ENCODE results near the gene SNORC.

SNORC gene

DNA sequence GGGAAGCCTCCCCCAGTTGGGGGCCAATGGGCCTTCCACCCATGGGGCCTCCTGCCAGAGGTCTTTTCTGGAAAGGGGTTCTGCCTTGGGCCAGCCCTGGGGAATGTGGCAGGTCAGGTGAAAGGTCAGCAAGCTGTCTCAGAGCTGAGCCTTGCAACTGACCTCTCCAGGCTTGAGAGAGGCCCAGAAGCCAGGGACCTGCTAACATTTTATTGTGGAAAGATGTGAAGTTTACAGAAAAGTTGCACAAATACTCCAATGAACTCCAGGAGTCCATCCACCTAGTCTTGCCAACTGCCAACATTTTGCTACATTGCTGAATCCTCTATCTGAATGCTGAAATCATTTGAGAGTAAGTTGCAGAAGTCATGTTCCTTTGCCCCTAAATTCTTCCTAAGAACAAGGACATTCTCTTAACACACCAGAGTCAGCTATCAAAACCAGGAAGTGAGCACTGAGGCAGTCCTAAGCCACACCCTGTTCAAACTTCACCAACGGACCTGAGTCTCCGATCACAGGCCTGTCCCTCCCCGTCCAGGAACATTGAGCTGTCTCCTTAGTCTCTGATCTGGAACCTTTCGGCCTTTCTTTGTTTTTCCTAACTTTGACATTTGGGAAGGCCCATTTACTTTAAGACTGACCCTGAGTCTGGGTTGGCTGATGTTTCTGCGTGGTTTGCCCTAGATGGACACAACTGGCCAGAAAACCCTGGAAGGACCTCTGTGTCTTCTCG lies 4.0 kb downstream of the SNORC start:
- Histone ChIP-seq H3F3A (ENCODE audit: insufficient read depth, low read length) (no peaks in the 10 kb centered on the region), H3K4me3 (ENCODE audit: low read depth, low read length, poor library complexity, severe bottlenecking) (no peak overlapping the region), H3K9me2 (ENCODE audit: low read depth, low read length) (no peaks in the 10 kb centered on the region), H3K9me3 (ENCODE audit: low read length) (no peaks in the 10 kb centered on the region), H3K79me2 (ENCODE audit: insufficient read depth, low read length) (no peaks in the 10 kb centered on the region), H3K27me3 (ENCODE audit: insufficient read depth, low read length) (no peaks in the 10 kb centered on the region; the same call in 1 of the 2 replicates), H3K36me3 (ENCODE audit: insufficient read depth, low read length) (no peaks in the 10 kb centered on the region), H3K9ac (ENCODE audit: low read length) (no peak overlapping the region), H3K4me2 (ENCODE audit: low read length) (no peak overlapping the region), H3K4me1 (ENCODE audit: insufficient read depth, low read length, severe bottlenecking) (no peaks in the 10 kb centered on the region), H2AFZ (ENCODE audit: low read length) (no peak overlapping the region), H4K20me1 (ENCODE audit: insufficient read depth, low read length) (no peaks in the 10 kb centered on the region), H3K27ac (ENCODE audit: low read depth, low read length, poor library complexity, severe bottlenecking) (no peak overlapping the region)
- TF ChIP-seq, protein P1, sequence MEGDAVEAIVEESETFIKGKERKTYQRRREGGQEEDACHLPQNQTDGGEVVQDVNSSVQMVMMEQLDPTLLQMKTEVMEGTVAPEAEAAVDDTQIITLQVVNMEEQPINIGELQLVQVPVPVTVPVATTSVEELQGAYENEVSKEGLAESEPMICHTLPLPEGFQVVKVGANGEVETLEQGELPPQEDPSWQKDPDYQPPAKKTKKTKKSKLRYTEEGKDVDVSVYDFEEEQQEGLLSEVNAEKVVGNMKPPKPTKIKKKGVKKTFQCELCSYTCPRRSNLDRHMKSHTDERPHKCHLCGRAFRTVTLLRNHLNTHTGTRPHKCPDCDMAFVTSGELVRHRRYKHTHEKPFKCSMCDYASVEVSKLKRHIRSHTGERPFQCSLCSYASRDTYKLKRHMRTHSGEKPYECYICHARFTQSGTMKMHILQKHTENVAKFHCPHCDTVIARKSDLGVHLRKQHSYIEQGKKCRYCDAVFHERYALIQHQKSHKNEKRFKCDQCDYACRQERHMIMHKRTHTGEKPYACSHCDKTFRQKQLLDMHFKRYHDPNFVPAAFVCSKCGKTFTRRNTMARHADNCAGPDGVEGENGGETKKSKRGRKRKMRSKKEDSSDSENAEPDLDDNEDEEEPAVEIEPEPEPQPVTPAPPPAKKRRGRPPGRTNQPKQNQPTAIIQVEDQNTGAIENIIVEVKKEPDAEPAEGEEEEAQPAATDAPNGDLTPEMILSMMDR (IDR thresholded peaks at IDR 0.05; ENCODE audit: low read length) = no peak
- no peak for TF ChIP-seq EZH2 (IDR thresholded peaks at IDR 0.05; ENCODE audit: borderline replicate concordance, low read length)

DNA sequence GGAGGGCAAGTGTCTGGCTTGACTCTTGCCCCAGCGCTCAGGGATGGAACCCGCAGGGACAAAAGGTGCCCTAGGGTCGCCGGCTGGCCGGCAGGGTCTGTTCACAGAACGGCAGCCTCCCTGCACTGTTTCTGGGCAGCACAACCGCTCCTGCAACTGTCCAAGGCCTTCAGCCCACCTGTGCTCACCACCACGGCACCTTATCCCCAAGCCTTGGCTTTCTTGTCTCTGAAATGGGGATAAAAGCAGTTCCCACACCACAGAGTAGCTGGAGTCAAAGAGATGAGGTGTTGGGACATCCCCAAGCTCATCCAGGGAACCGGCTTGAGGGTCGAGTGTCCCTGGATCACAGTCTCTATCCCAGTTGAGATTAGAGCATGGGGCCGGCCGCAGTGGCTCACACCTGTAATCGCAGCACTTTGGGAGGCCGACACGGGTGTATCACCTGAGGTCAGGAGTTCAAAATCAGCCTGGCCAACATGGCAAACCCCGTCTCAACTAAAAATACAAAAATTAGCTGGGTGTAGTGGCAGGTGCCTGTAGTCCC lies 4.7 kb downstream of the SNORC start:
- Histone ChIP-seq H3K27me3 (ENCODE audit: insufficient read depth, low read length) (no peaks in the 10 kb centered on the region; the same call in 1 of the 2 replicates), H3K79me2 (ENCODE audit: insufficient read depth, low read length) (no peaks in the 10 kb centered on the region), H4K20me1 (ENCODE audit: insufficient read depth, low read length) (no peaks in the 10 kb centered on the region), H3K4me1 (ENCODE audit: insufficient read depth, low read length, severe bottlenecking) (no peaks in the 10 kb centered on the region), H2AFZ (ENCODE audit: low read length) (no peak overlapping the region), H3K4me3 (ENCODE audit: low read depth, low read length, poor library complexity, severe bottlenecking) (no peak overlapping the region), H3K9ac (ENCODE audit: low read length) (no peak overlapping the region), H3K4me2 (ENCODE audit: low read length) (no peak overlapping the region), H3K36me3 (ENCODE audit: insufficient read depth, low read length) (no peaks in the 10 kb centered on the region), H3K9me3 (ENCODE audit: low read length) (no peaks in the 10 kb centered on the region), H3K27ac (ENCODE audit: low read depth, low read length, poor library complexity, severe bottlenecking) (no peak overlapping the region), H3K9me2 (ENCODE audit: low read depth, low read length) (no peaks in the 10 kb centered on the region), H3F3A (ENCODE audit: insufficient read depth, low read length) (no peaks in the 10 kb centered on the region)
- TF ChIP-seq EZH2 (IDR thresholded peaks at IDR 0.05; ENCODE audit: borderline replicate concordance, low read length) = no peak
- TF ChIP-seq, protein P1 (IDR thresholded peaks at IDR 0.05; ENCODE audit: low read length) = no peak

DNA sequence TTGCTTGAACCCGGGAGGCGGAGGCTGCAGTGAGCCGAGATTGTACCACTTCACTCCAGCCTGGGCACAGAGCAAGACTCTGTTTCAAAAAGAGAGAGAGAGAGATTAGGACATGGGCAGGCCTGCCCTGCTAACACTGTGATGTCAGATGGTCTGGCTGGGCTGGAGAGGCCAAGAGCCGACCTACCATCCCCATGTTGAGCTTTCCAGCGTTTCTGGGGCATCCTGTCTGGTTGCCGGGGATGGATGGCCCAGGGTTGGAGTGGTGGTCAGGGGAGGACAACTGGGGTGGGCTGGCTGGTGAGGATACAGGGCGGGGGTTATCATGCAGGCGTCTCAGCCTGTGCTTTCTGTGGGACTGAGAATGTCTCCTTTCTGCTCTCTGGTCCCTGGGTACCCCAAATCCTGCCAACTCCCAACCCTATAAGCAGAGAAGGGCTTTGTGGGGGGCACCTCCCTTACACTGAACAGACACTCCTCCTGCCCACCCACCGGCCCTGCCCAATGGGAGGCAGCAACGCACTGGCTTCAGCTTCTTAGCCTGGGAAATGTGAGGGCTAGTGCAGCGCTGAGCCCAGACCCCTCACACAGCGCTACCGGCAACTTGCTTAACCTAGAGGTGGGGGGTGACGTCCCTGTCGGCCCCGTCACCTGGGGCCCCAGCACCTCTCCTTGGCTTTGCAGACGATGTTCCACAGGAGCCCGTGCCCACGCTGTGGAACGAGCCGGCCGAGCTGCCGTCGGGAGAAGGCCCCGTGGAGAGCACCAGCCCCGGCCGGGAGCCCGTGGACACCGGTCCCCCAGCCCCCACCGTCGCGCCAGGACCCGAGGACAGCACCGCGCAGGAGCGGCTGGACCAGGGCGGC lies 5.4 kb downstream of the SNORC start:
- no peaks in the 10 kb centered on the region; the same call in 1 of the 2 replicates for H3K27me3 ChIP-seq (ENCODE audit: insufficient read depth, low read length)
- no peak overlapping the region for H3K9ac ChIP-seq (ENCODE audit: low read length)
- H3F3A ChIP-seq (ENCODE audit: insufficient read depth, low read length) = no peaks in the 10 kb centered on the region
- no peak overlapping the region for H3K27ac ChIP-seq (ENCODE audit: low read depth, low read length, poor library complexity, severe bottlenecking)
- no peaks in the 10 kb centered on the region for H3K36me3 ChIP-seq (ENCODE audit: insufficient read depth, low read length)
- no peaks in the 10 kb centered on the region for H4K20me1 ChIP-seq (ENCODE audit: insufficient read depth, low read length)
- H3K79me2 ChIP-seq (ENCODE audit: insufficient read depth, low read length) = no peaks in the 10 kb centered on the region
- no peak overlapping the region for H2AFZ ChIP-seq (ENCODE audit: low read length)
- H3K9me2 ChIP-seq (ENCODE audit: low read depth, low read length) = no peaks in the 10 kb centered on the region
- no peaks in the 10 kb centered on the region for H3K4me1 ChIP-seq (ENCODE audit: insufficient read depth, low read length, severe bottlenecking)
- TF ChIP-seq, protein P1 (IDR thresholded peaks at IDR 0.05; ENCODE audit: low read length) = no peak
- TF ChIP-seq EZH2 (IDR thresholded peaks at IDR 0.05; ENCODE audit: borderline replicate concordance, low read length) = no peak
- H3K4me2 ChIP-seq (ENCODE audit: low read length) = peak overlapping the region; percentile 54; the same call in 1 of the 2 replicates
- H3K4me3 ChIP-seq (ENCODE audit: low read depth, low read length, poor library complexity, severe bottlenecking) = peak overlapping the region; percentile 56
- H3K9me3 ChIP-seq (ENCODE audit: low read length) = no peaks in the 10 kb centered on the region
